Liver (tissue), 3 donors: ENCODE measurements around the gene MAP3K8.

Source experiments
- EGR1 ChIP-seq, 2 donors: IDR thresholded peaks; 2 replicates each; pipeline ENCODE4 v1.6.1; 2016 to 2018; ENCODE audit warnings: antibody characterized with exemption in 2 of 2, low read depth in 2 of 2
- FOXA1 ChIP-seq: IDR thresholded peaks from 2 replicates; pipeline ENCODE4 v1.6.1; 2016; ENCODE audit warnings: antibody characterized with exemption
- GABPA ChIP-seq, 2 donors: IDR thresholded peaks in 1 of 2; conservative IDR thresholded peaks in 1 of 2; 2 replicates each; pipeline ENCODE4 v1.6.1; 2016; ENCODE audit warnings: antibody characterized with exemption in 2 of 2, mild to moderate bottlenecking in 1 of 2, moderate library complexity in 1 of 2
- JUND ChIP-seq, 2 donors: IDR thresholded peaks; 2 replicates each; pipeline ENCODE4 v1.6.1; 2016; ENCODE audit warnings: antibody characterized with exemption in 2 of 2
- NR2F2 ChIP-seq: IDR thresholded peaks from 2 replicates; pipeline ENCODE4 v1.6.1; 2016; ENCODE audit warnings: antibody characterized with exemption
- RAD21 ChIP-seq, 2 donors: IDR thresholded peaks; 2 replicates each; pipeline ENCODE4 v1.6.1; 2016; ENCODE audit warnings: antibody characterized with exemption in 2 of 2, mild to moderate bottlenecking in 2 of 2
- SP1 ChIP-seq: IDR thresholded peaks from 2 replicates; pipeline ENCODE4 v1.6.1; 2018; ENCODE audit warnings: antibody characterized with exemption, mild to moderate bottlenecking
- TAF1 ChIP-seq: conservative IDR thresholded peaks from 2 replicates; pipeline ENCODE4 v1.6.1; 2016; ENCODE audit warnings: antibody characterized with exemption, mild to moderate bottlenecking
- YY1 ChIP-seq: IDR thresholded peaks from 2 replicates; pipeline ENCODE4 v1.6.1; 2016; ENCODE audit warnings: antibody characterized with exemption, mild to moderate bottlenecking
- TF ChIP-seq, protein P1 (sequence below): fragments of 150-350 bp; IDR thresholded peaks from 2 replicates; pipeline ENCODE4 v1.5.1; 2017; ENCODE audit warnings: improper control_type of control experiment, low read depth, low read length; ENCODE audit not compliant: missing input control
- TF ChIP-seq, protein P2 (sequence below): IDR thresholded peaks from 2 replicates; pipeline ENCODE4 v1.6.1; 2016; ENCODE audit warnings: antibody characterized with exemption, mild to moderate bottlenecking
- TF ChIP-seq, protein P3 (sequence below): IDR thresholded peaks from 2 replicates; pipeline ENCODE4 v1.6.1; 2016; ENCODE audit warnings: antibody characterized with exemption
- TF ChIP-seq, protein P4 (sequence below): IDR thresholded peaks from 2 replicates; pipeline ENCODE4 v1.6.1; 2016; ENCODE audit warnings: antibody characterized with exemption
- TF ChIP-seq, protein P5 (sequence below): IDR thresholded peaks from 2 replicates; pipeline ENCODE4 v1.6.1; 2016; ENCODE audit warnings: antibody characterized with exemption
- donor health status: healthy.
- donor health status: healthy.

DNA sequence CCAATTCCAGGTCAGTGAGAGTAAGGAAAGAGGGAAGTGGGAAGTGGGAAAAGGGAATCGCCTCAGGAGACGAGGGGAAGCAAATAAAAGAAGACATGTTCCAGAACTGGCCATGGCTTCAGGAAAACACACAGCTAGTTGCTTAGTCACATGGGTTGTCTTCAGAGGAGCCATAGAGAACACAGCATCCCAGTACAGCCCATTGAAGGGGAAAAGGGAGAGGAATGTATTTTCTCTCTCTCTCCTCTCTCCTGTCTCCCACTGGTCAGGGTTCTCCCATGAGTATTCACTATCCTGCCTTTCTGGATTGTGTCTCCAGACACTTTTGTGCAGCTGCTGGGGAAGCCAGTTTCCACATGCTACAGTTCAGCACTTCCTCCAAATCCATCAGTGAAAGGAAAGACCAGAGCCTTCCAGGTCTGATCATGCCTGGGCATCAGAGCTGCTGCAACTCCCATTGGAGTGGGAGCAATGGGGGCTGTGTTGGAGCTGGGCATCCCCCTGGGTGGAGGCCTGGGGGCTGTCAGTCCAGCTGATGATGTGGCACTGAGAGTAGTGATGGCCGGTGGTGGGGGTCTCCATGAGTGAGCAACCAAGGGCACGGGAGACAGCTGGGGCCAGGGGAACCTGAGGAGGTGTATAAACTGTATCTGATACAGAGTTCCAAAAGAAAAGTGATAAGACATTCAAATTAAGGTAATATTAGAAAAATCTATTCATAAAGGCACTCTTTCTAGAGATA lies 38.6 kb downstream of the MAP3K8 start:
- TF ChIP-seq YY1, result no peak
- TF ChIP-seq, protein P1, sequence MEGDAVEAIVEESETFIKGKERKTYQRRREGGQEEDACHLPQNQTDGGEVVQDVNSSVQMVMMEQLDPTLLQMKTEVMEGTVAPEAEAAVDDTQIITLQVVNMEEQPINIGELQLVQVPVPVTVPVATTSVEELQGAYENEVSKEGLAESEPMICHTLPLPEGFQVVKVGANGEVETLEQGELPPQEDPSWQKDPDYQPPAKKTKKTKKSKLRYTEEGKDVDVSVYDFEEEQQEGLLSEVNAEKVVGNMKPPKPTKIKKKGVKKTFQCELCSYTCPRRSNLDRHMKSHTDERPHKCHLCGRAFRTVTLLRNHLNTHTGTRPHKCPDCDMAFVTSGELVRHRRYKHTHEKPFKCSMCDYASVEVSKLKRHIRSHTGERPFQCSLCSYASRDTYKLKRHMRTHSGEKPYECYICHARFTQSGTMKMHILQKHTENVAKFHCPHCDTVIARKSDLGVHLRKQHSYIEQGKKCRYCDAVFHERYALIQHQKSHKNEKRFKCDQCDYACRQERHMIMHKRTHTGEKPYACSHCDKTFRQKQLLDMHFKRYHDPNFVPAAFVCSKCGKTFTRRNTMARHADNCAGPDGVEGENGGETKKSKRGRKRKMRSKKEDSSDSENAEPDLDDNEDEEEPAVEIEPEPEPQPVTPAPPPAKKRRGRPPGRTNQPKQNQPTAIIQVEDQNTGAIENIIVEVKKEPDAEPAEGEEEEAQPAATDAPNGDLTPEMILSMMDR, result no peak
- TF ChIP-seq, protein P2, sequence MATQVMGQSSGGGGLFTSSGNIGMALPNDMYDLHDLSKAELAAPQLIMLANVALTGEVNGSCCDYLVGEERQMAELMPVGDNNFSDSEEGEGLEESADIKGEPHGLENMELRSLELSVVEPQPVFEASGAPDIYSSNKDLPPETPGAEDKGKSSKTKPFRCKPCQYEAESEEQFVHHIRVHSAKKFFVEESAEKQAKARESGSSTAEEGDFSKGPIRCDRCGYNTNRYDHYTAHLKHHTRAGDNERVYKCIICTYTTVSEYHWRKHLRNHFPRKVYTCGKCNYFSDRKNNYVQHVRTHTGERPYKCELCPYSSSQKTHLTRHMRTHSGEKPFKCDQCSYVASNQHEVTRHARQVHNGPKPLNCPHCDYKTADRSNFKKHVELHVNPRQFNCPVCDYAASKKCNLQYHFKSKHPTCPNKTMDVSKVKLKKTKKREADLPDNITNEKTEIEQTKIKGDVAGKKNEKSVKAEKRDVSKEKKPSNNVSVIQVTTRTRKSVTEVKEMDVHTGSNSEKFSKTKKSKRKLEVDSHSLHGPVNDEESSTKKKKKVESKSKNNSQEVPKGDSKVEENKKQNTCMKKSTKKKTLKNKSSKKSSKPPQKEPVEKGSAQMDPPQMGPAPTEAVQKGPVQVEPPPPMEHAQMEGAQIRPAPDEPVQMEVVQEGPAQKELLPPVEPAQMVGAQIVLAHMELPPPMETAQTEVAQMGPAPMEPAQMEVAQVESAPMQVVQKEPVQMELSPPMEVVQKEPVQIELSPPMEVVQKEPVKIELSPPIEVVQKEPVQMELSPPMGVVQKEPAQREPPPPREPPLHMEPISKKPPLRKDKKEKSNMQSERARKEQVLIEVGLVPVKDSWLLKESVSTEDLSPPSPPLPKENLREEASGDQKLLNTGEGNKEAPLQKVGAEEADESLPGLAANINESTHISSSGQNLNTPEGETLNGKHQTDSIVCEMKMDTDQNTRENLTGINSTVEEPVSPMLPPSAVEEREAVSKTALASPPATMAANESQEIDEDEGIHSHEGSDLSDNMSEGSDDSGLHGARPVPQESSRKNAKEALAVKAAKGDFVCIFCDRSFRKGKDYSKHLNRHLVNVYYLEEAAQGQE, result no peak
- TF ChIP-seq, protein P3, sequence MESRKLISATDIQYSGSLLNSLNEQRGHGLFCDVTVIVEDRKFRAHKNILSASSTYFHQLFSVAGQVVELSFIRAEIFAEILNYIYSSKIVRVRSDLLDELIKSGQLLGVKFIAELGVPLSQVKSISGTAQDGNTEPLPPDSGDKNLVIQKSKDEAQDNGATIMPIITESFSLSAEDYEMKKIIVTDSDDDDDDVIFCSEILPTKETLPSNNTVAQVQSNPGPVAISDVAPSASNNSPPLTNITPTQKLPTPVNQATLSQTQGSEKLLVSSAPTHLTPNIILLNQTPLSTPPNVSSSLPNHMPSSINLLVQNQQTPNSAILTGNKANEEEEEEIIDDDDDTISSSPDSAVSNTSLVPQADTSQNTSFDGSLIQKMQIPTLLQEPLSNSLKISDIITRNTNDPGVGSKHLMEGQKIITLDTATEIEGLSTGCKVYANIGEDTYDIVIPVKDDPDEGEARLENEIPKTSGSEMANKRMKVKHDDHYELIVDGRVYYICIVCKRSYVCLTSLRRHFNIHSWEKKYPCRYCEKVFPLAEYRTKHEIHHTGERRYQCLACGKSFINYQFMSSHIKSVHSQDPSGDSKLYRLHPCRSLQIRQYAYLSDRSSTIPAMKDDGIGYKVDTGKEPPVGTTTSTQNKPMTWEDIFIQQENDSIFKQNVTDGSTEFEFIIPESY, result no peak
- TF ChIP-seq SP1, result no peak
- no peak for TF ChIP-seq FOXA1
- TF ChIP-seq RAD21 (IDR thresholded peaks at IDR 0.05), result no peak
- TF ChIP-seq, protein P4, sequence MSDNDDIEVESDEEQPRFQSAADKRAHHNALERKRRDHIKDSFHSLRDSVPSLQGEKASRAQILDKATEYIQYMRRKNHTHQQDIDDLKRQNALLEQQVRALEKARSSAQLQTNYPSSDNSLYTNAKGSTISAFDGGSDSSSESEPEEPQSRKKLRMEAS, result no peak
- no peak for TF ChIP-seq GABPA (IDR thresholded peaks at IDR 0.05 in 1 of 2, conservative IDR thresholded peaks at IDR 0.05 in 1 of 2)
- TF ChIP-seq, protein P5, sequence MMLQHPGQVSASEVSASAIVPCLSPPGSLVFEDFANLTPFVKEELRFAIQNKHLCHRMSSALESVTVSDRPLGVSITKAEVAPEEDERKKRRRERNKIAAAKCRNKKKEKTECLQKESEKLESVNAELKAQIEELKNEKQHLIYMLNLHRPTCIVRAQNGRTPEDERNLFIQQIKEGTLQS, result no peak
- TF ChIP-seq EGR1 (IDR thresholded peaks at IDR 0.05; ENCODE audit: low read depth in 2 of 2), result no peak
- TF ChIP-seq NR2F2, result no peak
- TF ChIP-seq JUND (IDR thresholded peaks at IDR 0.05), result no peak
- no peak for TF ChIP-seq TAF1
